Measurements from ENCODE around the gene ULK2.

ULK2 gene

DNA sequence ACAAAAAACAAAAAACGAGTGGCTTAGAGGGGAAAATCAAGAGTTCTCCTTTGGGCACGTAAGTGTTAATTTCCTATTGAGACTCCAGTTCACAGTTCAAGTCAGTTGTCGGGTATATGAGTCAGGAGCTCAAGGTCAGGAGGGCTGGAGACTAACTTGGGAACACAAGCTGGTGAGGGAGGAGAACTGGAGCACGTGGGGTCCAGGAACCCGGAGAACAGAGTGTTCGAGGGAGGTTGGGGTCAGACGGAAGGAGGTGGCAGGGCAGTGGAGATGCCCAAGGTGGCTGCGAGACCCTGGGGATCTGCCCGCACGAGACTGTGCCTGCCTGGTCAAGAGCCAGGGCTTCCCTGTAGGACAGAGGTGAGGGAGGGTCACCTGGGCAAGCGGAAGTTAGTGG is 131.7 kb downstream of the ULK2 start:
- Histone ChIP-seq H4K20me1 (ENCODE audit: insufficient read depth, low read length) (no peaks in the 10 kb centered on the region), H3K4me2 (ENCODE audit: low read length) (no peak overlapping the region), H3K9me3 (ENCODE audit: low read length) (no peaks in the 10 kb centered on the region), H3K27me3 (ENCODE audit: insufficient read depth, low read length) (no peaks in the 10 kb centered on the region), H3K36me3 (ENCODE audit: insufficient read depth, low read length) (no peaks in the 10 kb centered on the region), H3K27ac (ENCODE audit: low read depth, low read length, poor library complexity, severe bottlenecking) (no peak overlapping the region), H3K4me1 (ENCODE audit: insufficient read depth, low read length, severe bottlenecking) (no peaks in the 10 kb centered on the region), H3K4me3 (ENCODE audit: low read depth, low read length, poor library complexity, severe bottlenecking) (no peak overlapping the region), H3K9me2 (ENCODE audit: low read depth, low read length) (no peaks in the 10 kb centered on the region), H3K9ac (ENCODE audit: low read length) (no peak overlapping the region), H3F3A (ENCODE audit: insufficient read depth, low read length) (no peaks in the 10 kb centered on the region), H2AFZ (ENCODE audit: low read length) (no peak overlapping the region), H3K79me2 (ENCODE audit: insufficient read depth, low read length) (no peaks in the 10 kb centered on the region)
- TF ChIP-seq, protein P1, sequence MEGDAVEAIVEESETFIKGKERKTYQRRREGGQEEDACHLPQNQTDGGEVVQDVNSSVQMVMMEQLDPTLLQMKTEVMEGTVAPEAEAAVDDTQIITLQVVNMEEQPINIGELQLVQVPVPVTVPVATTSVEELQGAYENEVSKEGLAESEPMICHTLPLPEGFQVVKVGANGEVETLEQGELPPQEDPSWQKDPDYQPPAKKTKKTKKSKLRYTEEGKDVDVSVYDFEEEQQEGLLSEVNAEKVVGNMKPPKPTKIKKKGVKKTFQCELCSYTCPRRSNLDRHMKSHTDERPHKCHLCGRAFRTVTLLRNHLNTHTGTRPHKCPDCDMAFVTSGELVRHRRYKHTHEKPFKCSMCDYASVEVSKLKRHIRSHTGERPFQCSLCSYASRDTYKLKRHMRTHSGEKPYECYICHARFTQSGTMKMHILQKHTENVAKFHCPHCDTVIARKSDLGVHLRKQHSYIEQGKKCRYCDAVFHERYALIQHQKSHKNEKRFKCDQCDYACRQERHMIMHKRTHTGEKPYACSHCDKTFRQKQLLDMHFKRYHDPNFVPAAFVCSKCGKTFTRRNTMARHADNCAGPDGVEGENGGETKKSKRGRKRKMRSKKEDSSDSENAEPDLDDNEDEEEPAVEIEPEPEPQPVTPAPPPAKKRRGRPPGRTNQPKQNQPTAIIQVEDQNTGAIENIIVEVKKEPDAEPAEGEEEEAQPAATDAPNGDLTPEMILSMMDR (IDR thresholded peaks at IDR 0.05; ENCODE audit: low read length) = no peak
- no peak for TF ChIP-seq EZH2 (IDR thresholded peaks at IDR 0.05; ENCODE audit: borderline replicate concordance, low read length)

DNA sequence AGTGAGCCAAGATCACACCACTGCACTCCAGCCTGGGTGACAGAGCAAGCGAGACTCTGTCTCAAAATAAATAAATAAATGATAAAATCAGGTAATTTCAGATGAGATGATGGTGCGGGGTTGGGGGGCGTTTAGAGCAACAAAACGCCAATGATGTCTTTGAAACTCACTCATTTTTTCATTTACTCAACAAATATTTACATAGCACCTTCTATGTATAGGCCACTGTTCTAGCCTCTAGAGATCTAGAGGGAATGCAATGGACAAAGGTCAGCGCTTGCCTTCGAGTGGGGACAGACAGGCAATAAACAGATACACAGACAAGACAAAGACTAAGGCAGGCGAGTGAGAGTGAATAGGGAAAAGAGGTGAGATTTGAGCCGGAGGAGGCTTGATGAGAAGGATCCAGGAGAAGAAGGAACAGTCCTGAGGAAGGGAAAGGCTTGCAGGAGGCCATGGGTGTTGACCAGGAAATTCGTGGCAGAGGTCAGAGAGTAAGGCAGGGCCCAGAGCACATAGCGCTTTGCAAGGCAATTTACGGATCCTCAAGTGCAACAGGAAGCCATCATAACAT is 133.7 kb downstream of the ULK2 start:
- H3K9me3 ChIP-seq (ENCODE audit: low read length) = no peaks in the 10 kb centered on the region
- H3K36me3 ChIP-seq (ENCODE audit: insufficient read depth, low read length) = no peaks in the 10 kb centered on the region
- H2AFZ ChIP-seq (ENCODE audit: low read length) = no peak overlapping the region
- H3K4me2 ChIP-seq (ENCODE audit: low read length) = no peak overlapping the region
- H3K9ac ChIP-seq (ENCODE audit: low read length) = no peak overlapping the region
- no peaks in the 10 kb centered on the region for H3K9me2 ChIP-seq (ENCODE audit: low read depth, low read length)
- TF ChIP-seq, protein P1 (IDR thresholded peaks at IDR 0.05; ENCODE audit: low read length) = no peak
- no peak for TF ChIP-seq EZH2 (IDR thresholded peaks at IDR 0.05; ENCODE audit: borderline replicate concordance, low read length)
- H3K27me3 ChIP-seq (ENCODE audit: insufficient read depth, low read length) = no peaks in the 10 kb centered on the region
- H3F3A ChIP-seq (ENCODE audit: insufficient read depth, low read length) = no peaks in the 10 kb centered on the region
- H3K27ac ChIP-seq (ENCODE audit: low read depth, low read length, poor library complexity, severe bottlenecking) = no peak overlapping the region
- no peaks in the 10 kb centered on the region for H4K20me1 ChIP-seq (ENCODE audit: insufficient read depth, low read length)
- H3K79me2 ChIP-seq (ENCODE audit: insufficient read depth, low read length) = no peaks in the 10 kb centered on the region
- no peaks in the 10 kb centered on the region for H3K4me1 ChIP-seq (ENCODE audit: insufficient read depth, low read length, severe bottlenecking)
- no peak overlapping the region for H3K4me3 ChIP-seq (ENCODE audit: low read depth, low read length, poor library complexity, severe bottlenecking)

DNA sequence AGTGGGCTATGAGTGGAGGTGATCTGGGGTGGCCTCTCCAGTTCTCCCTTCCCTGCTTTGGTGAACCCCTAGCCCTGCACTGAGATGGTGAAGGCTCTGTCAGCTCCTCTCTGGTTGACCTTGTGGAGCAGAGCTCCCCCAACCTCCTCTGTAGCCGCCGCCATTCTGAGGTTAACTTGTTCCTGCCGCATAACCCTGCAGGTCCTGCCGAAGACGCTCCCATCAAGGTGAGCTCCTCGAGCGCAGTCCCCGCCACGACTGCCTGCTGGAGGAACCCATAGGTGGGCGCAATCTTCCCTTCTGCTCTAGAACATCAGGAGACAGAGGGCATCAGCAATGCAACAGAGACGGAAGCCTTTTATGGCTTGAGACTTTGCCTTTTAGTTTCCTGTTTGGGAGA is 136.1 kb downstream of the ULK2 start:
- Histone ChIP-seq H3K9me3 (ENCODE audit: low read length) (no peaks in the 10 kb centered on the region), H3K79me2 (ENCODE audit: insufficient read depth, low read length) (no peaks in the 10 kb centered on the region), H2AFZ (ENCODE audit: low read length) (no peak overlapping the region), H3K27ac (ENCODE audit: low read depth, low read length, poor library complexity, severe bottlenecking) (no peak overlapping the region), H3F3A (ENCODE audit: insufficient read depth, low read length) (no peaks in the 10 kb centered on the region), H3K9me2 (ENCODE audit: low read depth, low read length) (no peaks in the 10 kb centered on the region), H3K27me3 (ENCODE audit: insufficient read depth, low read length) (no peaks in the 10 kb centered on the region), H3K4me2 (ENCODE audit: low read length) (no peak overlapping the region), H3K4me3 (ENCODE audit: low read depth, low read length, poor library complexity, severe bottlenecking) (no peak overlapping the region), H3K4me1 (ENCODE audit: insufficient read depth, low read length, severe bottlenecking) (no peaks in the 10 kb centered on the region), H4K20me1 (ENCODE audit: insufficient read depth, low read length) (no peaks in the 10 kb centered on the region), H3K36me3 (ENCODE audit: insufficient read depth, low read length) (no peaks in the 10 kb centered on the region), H3K9ac (ENCODE audit: low read length) (no peak overlapping the region)
- TF ChIP-seq EZH2 (IDR thresholded peaks at IDR 0.05; ENCODE audit: borderline replicate concordance, low read length) = no peak
- TF ChIP-seq, protein P1 (IDR thresholded peaks at IDR 0.05; ENCODE audit: low read length) = no peak

Measured in OCI-LY1 (cell line).